ENCODE measurements around the gene MUS81.

GRCh38 chr11:65899356-65900124 lies 39.3 kb downstream of the MUS81 start:
- TF ChIP-seq CEBPB (IDR thresholded peaks at IDR 0.05) = no peak
- TF ChIP-seq CTCF (IDR thresholded peaks at IDR 0.05) = no peak; the same call in 2 of the 3 replicates
- TF ChIP-seq EP300 (IDR thresholded peaks at IDR 0.05) = peak in 1 of 2 experiments; percentile 35; a peak in 1 of 5 replicates
- TF ChIP-seq REST (IDR thresholded peaks at IDR 0.05) = no peak
